Fibroblast of the aortic adventitia (primary cell): ENCODE measurements around the gene LTA4H. TPM values are rescaled to one million over a fixed set of nuclear protein-coding genes. Genes with fewer than 3 reads are reported as not detected.

Experiments
- DNase-seq: peaks from one replicate; pipeline ENCODE4 v3.0.0-alpha.2; 2010; ENCODE audit warnings: low read depth
- H3K4me3 ChIP-seq: 2 replicates; pipeline ENCODE4 v1.5.1; 2011; ENCODE audit warnings: low read depth, mild to moderate bottlenecking, control low read depth, low read length, moderate library complexity
- total RNA-seq: library from RNA; depleted of rRNA; stranded (reverse); fragments of >200 nt; gene quantifications from 2 replicates; pipeline ENCODE4 v1.2.3, GENCODE V29; 2012; ENCODE audit warnings: low replicate concordance
- TF ChIP-seq, protein P1 (sequence below): IDR thresholded peaks from 2 replicates; pipeline ENCODE4 v1.5.1; 2011; ENCODE audit warnings: mild to moderate bottlenecking, low read length, control low read depth, inconsistent platforms; ENCODE audit not compliant: insufficient read depth

LTA4H gene
- total RNA-seq, 1 donor, result 68.1 TPM

DNA sequence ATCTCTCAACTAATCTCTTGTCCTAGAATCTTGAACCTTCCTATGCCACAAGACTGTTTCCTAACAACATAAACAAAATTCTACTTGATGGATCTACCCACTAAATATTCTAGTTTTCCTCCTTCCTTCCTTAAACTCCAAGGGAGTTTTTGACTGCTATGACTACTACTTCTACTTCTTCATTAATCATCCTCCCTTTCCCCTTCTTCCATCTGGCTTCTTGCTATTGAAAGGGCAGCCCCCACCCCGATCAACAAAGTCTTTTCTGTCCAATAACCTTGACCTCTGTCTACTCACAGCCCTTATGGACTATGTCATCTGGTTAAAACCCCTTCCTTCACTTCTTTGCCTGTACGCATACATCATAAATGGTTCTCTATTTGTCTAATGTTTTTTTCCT lies 5.6 kb downstream of the LTA4H start:
- DNase-seq, result no peak
- TF ChIP-seq, protein P1, sequence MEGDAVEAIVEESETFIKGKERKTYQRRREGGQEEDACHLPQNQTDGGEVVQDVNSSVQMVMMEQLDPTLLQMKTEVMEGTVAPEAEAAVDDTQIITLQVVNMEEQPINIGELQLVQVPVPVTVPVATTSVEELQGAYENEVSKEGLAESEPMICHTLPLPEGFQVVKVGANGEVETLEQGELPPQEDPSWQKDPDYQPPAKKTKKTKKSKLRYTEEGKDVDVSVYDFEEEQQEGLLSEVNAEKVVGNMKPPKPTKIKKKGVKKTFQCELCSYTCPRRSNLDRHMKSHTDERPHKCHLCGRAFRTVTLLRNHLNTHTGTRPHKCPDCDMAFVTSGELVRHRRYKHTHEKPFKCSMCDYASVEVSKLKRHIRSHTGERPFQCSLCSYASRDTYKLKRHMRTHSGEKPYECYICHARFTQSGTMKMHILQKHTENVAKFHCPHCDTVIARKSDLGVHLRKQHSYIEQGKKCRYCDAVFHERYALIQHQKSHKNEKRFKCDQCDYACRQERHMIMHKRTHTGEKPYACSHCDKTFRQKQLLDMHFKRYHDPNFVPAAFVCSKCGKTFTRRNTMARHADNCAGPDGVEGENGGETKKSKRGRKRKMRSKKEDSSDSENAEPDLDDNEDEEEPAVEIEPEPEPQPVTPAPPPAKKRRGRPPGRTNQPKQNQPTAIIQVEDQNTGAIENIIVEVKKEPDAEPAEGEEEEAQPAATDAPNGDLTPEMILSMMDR, result no peak
- no peak overlapping the region for H3K4me3 ChIP-seq

DNA sequence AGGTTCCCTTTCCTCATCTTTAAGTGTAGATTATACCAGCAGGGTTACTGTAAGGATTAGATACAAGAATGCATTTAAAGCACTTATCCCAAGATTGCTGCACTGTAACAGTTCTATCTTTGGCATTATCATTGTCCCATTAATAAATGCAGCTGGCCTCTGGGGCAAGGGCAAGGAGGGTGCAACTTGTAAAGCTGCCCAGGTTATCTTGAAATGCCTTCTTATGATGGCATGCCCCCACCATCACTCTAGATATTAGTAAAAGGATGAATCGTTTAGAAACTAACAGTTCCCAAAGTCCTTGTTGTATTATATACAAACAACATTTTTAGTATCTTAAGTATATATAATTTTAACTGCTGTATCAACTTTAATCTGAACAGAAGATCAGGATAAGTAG lies 6.8 kb downstream of the LTA4H start:
- TF ChIP-seq, protein P1, result no peak
- no peak overlapping the region for H3K4me3 ChIP-seq
- DNase-seq, result no peak

DNA sequence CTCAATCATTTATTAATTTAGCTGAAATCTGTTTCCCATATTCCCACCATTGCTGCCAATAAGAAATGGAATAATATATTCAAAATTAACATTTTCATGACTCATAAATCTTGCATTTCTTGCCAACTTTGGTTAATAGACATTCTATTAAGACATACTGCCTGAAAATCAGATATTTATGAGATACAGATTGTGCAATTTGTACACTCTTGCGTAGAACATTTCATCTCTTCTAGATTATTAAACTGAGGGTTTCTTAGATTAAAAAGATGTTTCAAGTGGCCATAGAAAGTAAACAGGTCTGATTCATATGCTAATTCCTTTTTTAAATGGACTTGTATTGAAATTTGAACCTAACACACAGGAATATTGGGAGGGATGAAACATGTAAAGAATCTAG lies 9.1 kb downstream of the LTA4H start:
- TF ChIP-seq, protein P1, result no peak
- no peak overlapping the region for H3K4me3 ChIP-seq
- no peak for DNase-seq

DNA sequence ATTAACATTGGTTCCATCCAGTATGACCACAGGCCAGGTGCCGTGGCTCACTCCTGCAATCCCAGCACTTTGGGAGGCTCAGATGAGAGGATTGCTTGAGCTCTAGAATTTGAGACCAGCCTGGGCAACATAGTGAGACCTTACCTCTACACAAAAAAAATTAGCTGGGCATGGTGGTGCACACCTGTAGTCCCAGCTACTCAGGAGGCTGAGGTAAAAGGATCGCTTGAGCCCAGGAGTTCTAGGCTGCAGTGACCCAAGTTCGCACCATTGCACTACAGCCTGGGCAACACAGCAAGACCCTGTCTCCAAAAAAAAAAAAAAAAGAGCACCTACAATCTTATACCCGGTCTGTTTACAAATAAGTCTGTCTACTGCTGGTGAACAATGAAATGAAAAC lies 9.9 kb downstream of the LTA4H start:
- TF ChIP-seq, protein P1, result no peak
- H3K4me3 ChIP-seq, result no peak overlapping the region
- no peak for DNase-seq

DNA sequence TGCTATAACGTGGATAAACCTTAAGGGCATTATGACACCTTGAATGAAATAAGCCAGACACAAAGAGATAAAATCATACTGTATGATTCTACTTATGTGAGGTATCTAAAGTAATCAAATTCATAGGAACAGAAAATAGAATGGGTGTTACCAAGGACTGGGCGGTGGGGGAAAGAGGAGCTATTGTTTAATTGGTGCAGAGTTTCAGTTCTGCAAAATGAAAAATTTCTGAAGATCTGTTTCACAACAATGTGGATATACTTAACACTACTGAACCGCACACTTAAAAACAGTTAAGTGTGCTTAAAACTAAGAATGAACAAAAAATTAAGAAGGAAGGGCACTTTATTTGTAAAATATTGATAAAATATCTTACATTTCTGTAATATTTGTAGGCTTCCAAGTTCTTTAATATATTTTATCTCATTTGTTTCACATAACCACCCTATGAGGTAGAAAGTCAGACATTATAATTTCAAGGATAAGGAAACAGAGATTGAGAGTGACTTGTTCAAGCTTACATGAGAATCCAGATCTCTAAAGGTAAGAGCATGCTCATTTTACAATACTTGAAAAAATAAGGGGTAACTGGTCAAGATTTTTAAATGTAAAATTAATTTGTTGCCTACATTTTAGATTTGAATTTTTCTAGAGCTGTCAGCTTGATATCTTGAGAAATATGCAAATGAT lies 14.9 kb downstream of the LTA4H start:
- no peak for DNase-seq
- TF ChIP-seq, protein P1, result no peak
- H3K4me3 ChIP-seq, result no peak overlapping the region

DNA sequence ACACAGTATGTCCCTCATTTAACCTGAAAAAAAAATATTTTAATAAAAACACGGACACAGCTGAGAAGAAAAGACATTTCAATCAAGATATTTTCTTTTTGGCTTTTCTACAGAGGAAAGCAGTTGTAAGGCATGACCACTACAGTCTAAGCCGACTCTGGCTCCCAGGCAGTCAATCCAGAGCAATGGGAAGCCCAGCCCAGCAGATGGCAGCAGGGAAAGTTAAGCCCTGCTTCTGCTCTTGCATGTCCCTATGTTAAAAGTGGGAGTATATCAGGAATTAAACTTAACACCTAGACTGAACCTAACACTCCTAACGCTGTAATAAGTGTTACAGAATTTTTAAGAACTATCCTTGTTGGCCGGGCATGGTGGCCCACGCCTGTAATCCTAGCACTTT lies 19.7 kb downstream of the LTA4H start:
- peak; percentile 27 for DNase-seq
- no peak overlapping the region for H3K4me3 ChIP-seq
- TF ChIP-seq, protein P1, result peak; percentile 39

DNA sequence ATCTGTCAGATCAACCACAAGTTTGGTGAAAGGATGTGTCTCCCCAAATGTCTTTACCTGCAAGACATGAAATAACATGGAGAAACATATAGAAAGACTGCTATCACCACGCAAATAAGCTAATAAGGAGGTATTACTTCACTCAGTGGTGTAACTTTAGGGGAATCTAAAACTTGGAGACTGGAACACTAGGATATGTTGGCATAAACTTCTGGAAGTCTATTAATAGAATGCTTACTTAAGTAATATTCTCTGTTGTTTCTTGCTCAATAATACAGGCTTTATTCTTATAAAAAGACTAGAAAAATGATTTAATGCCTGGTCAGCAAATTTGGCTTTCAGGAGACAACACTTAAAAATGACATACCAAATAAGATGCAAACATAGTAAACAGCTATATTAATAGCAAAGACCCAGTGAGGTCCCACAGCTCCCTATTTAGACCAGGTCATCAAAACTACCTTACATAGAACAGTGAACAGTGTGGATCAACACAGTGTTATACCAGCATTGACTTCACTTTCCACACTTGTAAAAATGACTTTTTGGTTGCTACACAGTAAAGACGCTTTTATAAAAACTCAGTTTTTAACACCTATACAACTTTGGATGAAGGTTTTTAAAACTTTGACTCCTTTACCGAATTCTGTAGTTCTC lies 20.3 kb downstream of the LTA4H start:
- no peak overlapping the region for H3K4me3 ChIP-seq
- peak; percentile 50 for DNase-seq
- TF ChIP-seq, protein P1, result no peak
